ENCODE data around the gene ULBP1.
A peak's percentile ranks its signal among the peaks of the same experiment; 100 is the strongest.
"Not testable (repeated sequence)": the region's sequence is repeated elsewhere in the genome, so short reads cannot be mapped to it uniquely, and the experiment has no call there.

The ULBP1 gene, protein sequence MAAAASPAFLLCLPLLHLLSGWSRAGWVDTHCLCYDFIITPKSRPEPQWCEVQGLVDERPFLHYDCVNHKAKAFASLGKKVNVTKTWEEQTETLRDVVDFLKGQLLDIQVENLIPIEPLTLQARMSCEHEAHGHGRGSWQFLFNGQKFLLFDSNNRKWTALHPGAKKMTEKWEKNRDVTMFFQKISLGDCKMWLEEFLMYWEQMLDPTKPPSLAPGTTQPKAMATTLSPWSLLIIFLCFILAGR

DNA sequence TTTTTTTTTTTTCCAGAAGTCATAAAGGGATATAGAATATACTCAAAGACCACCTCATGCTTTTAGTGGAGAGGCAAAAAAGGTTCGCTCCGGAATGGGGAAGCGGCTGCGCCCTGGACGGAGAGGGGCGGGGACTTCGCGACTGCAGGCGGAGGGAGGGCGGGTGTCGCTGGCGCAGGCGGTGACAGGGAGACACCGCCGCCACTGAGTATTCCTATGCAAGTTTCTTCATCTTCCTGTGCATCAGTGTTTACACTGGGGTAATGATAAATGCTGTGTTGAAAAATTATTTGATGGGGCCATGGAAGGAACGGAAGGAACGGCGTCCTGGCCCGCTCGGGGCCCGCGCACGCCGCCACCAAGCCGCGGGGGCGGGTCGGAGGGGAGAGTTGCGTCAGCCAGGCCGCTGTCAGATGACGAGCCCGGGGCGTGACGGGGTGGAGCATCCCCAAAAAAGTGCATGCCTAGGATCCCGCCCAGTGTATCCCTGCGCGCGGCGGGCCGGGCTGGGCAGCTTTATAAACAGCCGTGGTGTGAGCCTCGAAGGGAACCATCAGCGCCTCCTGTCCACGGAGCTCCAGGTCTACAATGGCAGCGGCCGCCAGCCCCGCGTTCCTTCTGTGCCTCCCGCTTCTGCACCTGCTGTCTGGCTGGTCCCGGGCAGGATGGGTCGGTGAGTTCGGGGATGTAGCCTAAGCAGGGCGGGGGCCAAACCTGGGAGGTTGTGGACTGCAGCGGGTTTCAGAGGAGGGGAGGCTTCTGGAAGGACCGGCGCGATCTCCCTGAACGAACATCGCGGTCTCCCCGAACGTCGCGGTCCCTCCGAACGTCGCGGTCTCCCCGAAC lies at the start of gene ULBP1:
TSS of gene ULBP1 (plus strand) at position 482 of the 846 bp plus-strand sequence. CDS start at position 589, 107 bp downstream.
- in situ Hi-C loops (cut with MboI; ENCODE audit: low pct_unique_long_range_greater_than_20kb, low sequenced_read_pairs) = no loop called here

DNA sequence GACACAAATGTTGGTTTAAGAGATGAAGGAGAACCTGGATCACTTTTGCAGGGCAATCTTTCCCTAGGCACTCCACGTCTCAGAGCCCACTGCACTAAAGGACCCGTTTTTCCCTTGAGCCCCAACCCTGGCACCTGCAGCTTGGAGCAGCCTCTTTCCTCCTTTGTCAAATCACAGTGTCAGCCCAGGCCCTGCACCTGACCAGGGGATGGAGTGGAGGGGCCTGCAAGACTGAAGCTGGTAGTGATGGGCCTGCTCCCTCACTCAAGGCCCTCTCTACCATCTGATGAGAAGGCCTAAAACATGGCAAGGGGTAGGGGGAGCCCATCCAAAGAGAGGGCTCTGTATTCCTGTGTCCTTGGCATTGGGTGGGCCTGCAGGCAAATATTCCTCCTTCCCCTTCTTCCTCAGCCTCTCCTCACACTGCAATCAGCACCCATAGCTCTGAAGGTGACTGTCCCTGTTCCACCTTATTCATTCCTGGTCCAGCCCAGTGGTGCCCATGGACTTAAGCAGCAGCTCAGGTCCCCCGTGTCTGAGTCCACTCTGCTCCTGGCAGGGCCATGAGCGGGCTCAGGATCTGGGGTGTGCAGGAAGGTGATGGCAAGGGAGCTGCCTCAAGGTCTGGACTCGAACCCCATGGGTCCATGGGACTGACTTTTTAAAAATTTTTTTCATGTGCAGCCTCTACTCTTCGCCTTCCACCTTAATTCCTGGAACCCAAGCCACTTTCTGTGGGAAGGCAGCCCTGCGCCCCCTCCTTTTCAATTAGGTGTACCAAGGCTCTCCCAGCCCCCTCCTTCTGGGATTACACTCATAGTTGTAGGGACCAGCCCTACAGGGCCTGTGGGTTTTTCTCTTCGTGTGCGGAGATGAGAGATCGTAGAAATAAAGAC lies 47.5 kb upstream of the ULBP1 start:
- in situ Hi-C loops (cut with MboI; ENCODE audit: low pct_unique_long_range_greater_than_20kb, low sequenced_read_pairs) = no loop called here
- DNase-seq = no peak

More for the DNA sequence above, at the start of gene ULBP1:
- DNase-seq = peak; percentile 97

DNA sequence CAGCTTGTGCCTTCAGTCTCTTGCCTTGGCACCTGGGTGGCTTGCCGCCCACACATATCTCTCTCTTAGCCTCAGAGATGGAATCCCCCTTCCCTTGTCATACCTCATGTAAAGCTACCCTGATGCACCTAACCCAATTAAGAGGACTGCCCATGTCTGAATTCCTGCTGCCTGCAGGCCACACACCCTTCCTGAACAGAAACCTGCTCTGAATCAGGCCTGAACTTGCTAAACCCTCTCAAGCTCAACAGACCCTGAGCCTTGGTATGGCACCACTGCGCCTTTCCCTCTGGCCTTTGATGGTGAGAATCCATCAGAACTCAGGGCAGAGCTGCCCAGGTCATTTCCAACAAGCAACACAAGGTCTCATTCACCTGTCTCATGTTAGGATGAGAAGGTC lies 46.1 kb upstream of the ULBP1 start:
- no peak for DNase-seq
- in situ Hi-C loops (cut with MboI; ENCODE audit: low pct_unique_long_range_greater_than_20kb, low sequenced_read_pairs) = no loop called here

DNA sequence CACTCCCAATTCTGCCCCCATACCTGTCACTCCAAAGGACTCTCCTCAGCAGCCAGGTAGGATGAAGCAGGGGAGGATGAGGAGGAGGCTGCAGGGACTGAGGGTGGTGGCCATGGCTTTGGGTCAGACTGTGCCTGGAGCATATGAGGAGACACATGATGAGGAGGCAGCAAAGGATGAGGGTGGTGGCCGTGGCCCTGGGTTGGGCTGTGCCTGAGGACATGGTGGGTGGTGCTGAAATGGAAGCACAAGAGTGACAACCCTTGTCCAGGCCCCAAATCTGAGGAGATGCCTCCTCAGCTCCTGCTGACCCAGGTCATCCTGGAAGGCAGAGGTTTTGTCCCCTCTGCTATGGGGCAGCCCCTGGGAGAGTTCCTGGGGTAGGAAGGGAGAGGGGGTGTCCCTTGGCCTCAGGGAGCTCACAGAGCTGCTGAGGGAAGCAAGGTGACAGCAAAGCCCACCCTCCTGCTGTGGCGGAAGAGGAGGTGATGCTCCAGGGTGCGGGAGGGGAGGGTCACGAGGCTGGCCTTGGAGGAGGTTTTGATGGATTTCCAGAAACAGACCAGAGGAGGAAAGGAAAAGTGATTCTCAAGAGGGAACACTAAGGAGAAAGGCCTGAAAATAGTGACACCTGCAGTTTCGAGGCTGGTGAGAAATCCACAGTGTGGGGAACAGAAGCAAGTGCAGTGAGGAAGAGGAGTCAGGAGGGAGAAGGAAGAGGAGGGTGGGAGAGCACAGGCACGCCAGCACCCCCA lies 45.4 kb upstream of the ULBP1 start:
- DNase-seq = no peak
- in situ Hi-C loops (cut with MboI; ENCODE audit: low pct_unique_long_range_greater_than_20kb, low sequenced_read_pairs) = no loop called here

DNA sequence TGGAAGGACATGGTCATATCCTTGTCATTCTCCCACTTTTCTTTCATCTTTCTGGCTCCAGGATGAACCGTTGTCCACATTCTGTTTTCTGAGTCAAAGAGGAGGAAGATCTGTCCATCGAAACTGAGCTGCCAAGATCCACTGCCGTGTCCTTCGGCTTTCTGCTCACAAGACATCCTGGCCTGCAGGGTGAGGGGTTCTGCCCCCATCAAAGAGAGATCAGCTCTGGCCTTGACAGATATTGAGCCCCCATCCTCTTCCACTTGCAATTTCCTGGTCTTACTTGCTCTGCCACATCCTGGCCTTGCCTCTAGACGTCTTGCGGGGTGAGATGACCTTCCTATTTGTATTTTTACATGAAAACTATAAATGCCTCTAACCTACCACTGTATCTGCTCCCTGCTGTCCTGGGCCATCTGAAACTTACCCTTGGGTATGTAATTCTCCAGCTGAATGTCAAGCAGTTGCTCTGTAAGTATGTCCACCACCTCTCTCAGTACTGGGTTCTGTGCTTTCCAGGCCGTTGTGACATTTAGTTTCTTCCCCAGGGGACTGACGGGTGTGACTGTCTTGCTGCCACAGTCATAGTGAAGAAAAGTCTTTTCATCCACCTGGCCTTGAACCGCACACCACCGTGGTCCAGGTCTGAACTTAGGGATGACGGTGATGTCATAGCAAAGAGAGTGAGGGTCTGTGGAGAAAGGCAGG lies 44.5 kb upstream of the ULBP1 start:
- DNase-seq; in situ Hi-C loops (cut with MboI; ENCODE audit: low pct_unique_long_range_greater_than_20kb, low sequenced_read_pairs): not testable (repeated sequence)

DNA sequence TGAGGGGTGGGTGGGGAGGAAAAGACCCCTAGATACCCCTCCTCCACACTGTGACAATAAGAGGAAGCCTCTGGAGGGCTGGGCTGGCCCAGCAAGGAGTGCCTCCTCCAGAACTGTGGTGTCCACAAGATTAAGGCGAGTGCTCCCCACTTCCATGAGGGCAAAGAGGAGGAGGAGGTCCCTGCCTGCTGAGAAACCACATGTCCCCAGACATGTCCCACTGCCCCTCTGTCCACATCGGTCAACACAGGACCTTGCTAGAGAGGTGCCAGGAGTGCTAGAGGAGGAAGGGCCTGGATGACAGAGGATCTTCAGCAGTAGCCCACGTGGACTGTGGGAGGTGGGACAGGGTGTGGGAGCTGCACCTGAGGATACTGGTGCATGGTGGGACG lies 43.9 kb upstream of the ULBP1 start:
- in situ Hi-C loops (cut with MboI; ENCODE audit: low pct_unique_long_range_greater_than_20kb, low sequenced_read_pairs) = no loop called here
- DNase-seq = no peak

DNA sequence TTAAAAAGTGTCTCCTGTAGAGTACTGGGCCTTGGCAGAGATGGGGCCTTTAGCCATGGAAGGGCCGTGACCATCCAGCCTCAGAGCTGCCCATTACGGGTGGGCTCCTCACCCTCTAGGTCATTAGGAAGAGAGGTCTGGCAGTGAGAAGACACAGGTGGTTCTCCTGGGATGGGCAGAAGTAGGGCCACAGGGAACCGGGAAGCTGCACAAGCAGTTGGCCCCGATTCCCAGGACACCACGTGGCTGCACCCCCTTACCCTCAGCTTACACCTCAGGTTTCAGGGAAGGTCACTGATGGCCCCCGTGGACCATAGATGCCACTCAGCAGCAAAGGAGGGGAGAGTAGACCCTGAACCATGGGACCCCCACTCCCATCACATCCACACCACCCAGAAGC lies 42.4 kb upstream of the ULBP1 start:
- in situ Hi-C loops (cut with MboI; ENCODE audit: low pct_unique_long_range_greater_than_20kb, low sequenced_read_pairs) = no loop called here
- DNase-seq = no peak

DNA sequence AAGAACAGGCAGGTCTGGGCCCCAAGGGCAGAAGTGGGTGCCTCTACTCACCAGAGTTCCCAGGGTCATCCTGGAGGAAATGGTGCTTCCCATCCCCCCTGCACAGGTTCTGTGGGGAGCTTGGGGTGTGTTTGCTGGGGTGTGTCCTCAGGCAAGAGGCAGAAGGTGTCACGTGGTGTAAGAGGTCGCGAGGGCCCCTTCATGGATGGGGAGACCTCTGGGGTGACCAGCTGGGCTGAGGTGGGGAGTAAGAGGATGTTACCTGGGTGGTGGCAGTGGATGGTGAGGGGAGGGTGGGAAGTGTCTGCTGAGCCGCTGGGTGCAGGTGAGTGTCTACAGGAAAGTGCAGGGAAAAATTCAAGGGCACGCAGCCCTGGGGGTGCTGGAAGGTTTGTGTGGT lies 41.7 kb upstream of the ULBP1 start:
- in situ Hi-C loops (cut with MboI; ENCODE audit: low pct_unique_long_range_greater_than_20kb, low sequenced_read_pairs); DNase-seq: not testable (repeated sequence)

DNA sequence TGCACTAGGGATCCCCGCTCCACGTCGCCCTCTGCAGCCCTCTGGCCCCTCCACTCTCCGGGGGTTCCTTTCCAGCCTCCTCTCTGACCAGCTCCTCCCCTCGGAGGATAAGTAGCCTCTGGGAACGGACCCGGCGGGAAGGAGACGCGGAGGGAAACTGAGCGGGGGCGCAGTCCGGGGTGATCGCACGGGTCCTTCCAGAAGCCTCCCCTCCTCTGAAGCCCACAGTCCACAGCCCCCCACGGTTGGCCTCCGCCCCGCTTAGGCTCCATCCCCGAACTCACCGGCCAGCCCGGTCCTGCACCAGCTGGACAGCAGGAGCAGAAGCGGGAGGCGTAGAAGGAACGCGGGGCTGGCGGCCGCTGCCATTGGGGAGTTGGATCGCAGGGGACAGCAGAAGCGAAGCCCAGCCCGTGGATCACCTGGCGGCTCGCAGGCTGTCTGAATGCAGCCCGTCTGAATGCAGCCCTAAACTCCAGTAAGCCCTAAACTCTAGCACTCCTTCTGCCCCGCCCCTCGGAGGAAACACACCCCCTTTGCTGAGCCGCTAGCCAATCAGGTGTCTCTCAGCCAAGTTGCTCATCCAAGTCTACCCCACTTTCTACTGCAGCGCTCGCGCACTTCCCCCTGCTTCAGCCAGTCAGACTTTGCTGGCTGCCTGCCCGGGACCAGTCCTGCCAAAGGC lies 41.0 kb upstream of the ULBP1 start, which contains the start of gene RAET1G:
TSS of gene RAET1G (minus strand) at position 480 of the 685 bp plus-strand sequence. CDS start at position 369, 111 bp downstream.
- in situ Hi-C loops (cut with MboI; ENCODE audit: low pct_unique_long_range_greater_than_20kb, low sequenced_read_pairs) = no loop called here
- DNase-seq = peak; percentile 95

DNA sequence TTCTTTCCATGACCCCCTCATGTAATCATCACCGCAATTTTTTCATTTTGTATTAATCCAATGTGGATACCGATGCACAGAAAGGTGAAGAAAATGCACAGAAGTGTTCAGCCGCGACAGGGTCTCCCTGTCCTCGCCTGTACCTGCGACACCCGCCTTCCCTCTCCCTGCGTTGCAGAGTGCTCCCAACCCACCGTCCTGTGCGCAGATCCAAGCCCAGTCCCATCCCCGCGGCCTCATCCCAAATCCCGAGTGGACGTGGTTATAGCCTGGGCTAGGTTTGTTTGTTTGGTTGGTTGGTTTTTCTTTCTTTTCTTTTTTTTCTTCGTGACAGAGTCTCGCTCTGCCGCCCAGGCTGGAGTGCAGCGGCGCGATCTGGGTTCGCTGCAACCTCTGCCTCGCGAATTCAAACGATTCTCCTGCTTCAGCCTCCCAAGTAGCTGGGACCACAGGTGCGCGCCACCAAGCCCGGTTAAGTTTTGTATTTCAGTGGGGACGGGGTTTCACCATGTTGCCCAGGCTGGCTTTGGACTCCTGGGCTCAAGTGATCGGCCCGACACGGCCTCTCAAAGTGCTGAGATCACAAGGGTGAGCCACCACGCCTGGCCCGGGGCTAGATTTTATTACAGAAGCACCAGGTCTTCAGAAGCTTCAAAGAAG lies 40.3 kb upstream of the ULBP1 start:
- in situ Hi-C loops (cut with MboI; ENCODE audit: low pct_unique_long_range_greater_than_20kb, low sequenced_read_pairs) = no loop called here
- no peak for DNase-seq

DNA sequence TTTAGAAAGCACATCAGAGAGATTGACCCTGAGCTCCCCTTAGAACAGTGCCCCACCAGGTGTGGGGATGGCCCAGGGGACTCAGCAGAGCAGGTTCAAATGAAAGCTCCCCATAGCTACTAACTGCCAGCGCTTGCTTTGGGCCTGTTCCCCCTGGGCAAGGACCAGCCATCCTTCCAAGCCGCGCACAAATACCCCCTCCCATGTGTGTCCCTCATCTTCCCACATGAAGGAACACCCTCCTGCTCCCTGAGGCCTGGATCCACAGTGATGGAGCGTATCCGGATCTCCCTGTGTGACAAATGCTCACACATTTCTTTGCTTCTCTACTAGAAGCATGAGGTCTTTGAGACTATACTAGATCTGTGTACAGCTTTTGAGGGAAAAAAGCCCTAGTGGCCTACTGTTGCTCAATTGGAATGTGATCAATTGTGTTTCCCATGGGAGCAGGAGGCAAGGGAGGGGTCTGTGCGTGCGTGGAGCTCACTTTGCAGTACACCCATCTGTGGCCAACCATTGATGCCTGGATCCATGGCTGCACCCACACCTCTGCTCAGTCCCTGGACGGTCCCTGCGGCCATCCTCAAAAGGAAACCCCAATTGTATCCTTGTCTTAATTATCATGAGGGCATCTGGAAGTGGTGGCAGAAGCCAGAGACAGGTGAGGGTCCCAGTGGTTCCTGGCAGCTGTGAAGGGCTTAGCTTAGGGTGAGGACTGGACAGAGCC lies 39.4 kb upstream of the ULBP1 start:
- in situ Hi-C loops (cut with MboI; ENCODE audit: low pct_unique_long_range_greater_than_20kb, low sequenced_read_pairs) = no loop called here
- no peak for DNase-seq

DNA sequence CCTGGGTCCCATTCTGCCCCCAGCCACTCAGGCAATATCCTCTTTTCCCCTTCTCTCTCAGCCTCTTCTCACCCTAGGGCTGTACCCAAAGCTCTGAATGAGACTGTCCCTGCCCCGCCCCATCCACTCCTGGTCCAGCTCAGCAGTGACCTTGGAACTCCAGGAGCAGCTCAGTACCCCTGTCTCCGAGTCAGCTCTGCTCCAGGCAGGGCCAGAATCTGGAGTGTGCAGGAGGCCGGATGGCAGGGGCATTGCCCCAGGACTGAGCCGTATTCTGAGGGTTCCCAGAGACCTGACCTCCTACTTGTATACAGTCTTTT lies 38.9 kb upstream of the ULBP1 start:
- no peak for DNase-seq
- in situ Hi-C loops (cut with MboI; ENCODE audit: low pct_unique_long_range_greater_than_20kb, low sequenced_read_pairs) = no loop called here

DNA sequence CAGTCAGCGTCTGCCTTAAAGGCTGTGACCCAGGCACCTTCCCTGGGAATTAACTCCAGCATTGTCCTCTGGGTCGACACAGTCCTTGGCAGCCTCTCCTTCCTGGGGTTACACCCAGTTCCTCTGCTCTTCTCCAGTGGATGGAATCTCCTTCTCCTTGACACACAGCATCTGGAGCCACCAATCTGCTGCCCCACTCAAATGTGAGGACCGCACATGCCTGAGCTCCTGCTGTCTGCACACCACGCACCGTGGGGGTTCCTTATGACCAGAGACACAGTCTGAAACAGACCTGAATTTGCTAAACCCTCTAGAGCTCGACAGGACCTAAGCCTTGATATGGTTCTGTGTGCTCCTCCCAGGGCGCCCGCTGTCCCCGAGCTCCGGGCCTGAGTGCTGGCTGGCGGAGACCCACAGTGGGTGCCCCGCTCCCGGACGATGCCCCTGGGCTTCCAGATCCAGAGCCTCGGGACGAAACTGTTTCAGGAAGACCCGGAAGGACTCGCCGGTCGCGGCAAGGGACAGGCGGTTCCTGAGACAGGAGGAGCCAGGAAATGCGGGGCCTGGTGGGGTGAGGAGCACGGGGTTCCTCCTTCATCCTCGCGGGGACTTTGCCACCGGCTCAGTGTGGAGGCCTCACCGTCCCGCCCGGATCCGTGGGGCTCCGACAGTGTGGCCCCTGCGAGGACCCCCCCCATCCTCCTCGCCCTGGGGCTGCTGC lies 38.3 kb upstream of the ULBP1 start:
- DNase-seq = no peak
- in situ Hi-C loops (cut with MboI; ENCODE audit: low pct_unique_long_range_greater_than_20kb, low sequenced_read_pairs) = no loop called here

DNA sequence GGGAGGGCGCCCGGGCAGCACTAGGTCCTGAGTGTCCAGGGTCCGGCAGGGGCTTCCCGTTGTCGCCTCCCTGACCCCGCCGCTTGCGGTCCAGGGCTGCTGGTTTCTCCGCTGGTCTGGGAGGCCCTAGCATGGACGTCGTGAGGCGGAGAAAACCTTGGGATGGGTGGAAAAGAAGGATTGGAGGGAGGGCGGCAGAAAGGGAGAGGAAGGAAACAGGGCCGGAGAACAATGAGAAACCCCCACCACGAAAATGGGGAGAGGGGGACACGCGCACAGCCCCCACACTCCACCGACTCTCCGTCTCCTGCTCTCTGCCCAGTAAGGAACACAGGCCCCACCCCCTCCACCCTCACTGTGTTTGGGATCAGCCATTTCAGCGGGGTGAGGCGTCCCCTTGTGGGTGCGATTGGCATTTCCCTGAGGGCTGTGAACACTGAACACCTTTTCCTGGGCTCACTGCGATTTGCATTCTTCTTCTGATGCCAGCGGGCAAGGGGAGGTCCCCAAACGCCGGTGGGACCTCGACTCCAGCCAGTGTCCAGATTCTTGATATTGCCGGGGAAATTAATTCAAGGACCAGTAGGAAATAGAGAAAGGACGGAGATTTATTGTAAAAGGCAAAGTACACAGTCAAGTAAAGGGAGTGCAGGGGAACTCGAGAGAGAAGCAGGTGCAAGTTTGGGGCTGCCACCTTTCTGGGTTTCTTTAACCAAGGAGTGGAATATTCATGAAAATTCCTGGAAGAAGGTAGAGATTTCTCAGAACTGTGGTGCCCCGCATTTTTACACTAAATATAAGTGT lies 37.6 kb upstream of the ULBP1 start:
- DNase-seq = peak; percentile 91

DNA sequence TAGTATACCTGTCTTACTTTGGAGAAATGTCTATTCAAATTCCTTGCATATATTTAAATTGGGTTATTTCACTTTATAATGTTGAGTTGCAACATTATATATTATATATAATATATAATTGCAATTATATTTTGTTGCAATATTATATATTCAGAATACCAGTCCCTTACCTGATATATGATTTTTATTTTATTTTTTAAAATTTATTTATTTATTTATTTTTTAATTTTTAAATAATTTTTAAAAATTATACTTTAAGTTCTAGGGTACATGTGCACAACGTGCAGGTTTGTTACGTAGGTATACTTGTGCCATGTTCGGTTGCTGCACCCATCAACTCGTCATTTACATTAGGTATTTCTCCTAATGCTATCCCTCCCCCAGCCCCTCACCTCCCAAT lies 36.7 kb upstream of the ULBP1 start:
- in situ Hi-C loops (cut with MboI; ENCODE audit: low pct_unique_long_range_greater_than_20kb, low sequenced_read_pairs); DNase-seq: not testable (repeated sequence)

More for the DNA sequence above, 37.6 kb upstream of the ULBP1 start:
- in situ Hi-C loops (cut with MboI; ENCODE audit: low pct_unique_long_range_greater_than_20kb, low sequenced_read_pairs) = no loop called here
